Body of pancreas (tissue), 4 donors: ENCODE results near the gene MYOM1.

ENCODE experiments used
- POLR2A ChIP-seq, 3 donors: fragments of 450-650 bp; IDR thresholded peaks; one replicate each; pipeline ENCODE4 v1.6.1; 2016; ENCODE audit warnings: antibody characterized with exemption in 3 of 3, mild to moderate bottlenecking in 2 of 3
- TF ChIP-seq, protein P1 (sequence below), 7 experiments: fragments of 450-650 bp in 4 of 7; fragments of 200-600 bp in 3 of 7; sonication (generic) in 3 of 7; IDR thresholded peaks; one replicate each; pipeline ENCODE4 v1.5.1; 2016 to 2019; ENCODE audit warnings: antibody characterized with exemption in 7 of 7

GRCh38 chr18:3246635-3247239 lies 27.0 kb upstream of the MYOM1 start:
- TF ChIP-seq, protein P1, sequence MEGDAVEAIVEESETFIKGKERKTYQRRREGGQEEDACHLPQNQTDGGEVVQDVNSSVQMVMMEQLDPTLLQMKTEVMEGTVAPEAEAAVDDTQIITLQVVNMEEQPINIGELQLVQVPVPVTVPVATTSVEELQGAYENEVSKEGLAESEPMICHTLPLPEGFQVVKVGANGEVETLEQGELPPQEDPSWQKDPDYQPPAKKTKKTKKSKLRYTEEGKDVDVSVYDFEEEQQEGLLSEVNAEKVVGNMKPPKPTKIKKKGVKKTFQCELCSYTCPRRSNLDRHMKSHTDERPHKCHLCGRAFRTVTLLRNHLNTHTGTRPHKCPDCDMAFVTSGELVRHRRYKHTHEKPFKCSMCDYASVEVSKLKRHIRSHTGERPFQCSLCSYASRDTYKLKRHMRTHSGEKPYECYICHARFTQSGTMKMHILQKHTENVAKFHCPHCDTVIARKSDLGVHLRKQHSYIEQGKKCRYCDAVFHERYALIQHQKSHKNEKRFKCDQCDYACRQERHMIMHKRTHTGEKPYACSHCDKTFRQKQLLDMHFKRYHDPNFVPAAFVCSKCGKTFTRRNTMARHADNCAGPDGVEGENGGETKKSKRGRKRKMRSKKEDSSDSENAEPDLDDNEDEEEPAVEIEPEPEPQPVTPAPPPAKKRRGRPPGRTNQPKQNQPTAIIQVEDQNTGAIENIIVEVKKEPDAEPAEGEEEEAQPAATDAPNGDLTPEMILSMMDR (IDR thresholded peaks at IDR 0.05), result no peak
- TF ChIP-seq POLR2A (IDR thresholded peaks at IDR 0.05), result peak; percentile 44 to 74 (median 65)
